Testis (tissue), 3 donors: Measurements from ENCODE around the gene HSD3B2. TPM values are rescaled to one million over a fixed set of nuclear protein-coding genes. Genes with fewer than 3 reads are reported as not detected.

Experiments
- DNase-seq: peaks from one replicate; pipeline ENCODE4 v3.0.0-alpha.2; 2019
- H3K27ac ChIP-seq, 2 donors: fragments of 200-600 bp; sonication (generic); one replicate each; pipeline ENCODE4 v1.5.1; 2019
- H3K27me3 ChIP-seq: fragments of 200-600 bp; sonication (generic); one replicate; pipeline ENCODE4 v1.5.1; 2019
- H3K36me3 ChIP-seq: fragments of 200-600 bp; sonication (generic); one replicate; pipeline ENCODE4 v1.5.1; 2017; ENCODE audit warnings: low read depth; ENCODE audit errors: missing control alignments
- H3K4me1 ChIP-seq: fragments of 200-600 bp; sonication (generic); one replicate; pipeline ENCODE4 v1.5.1; 2019
- H3K4me3 ChIP-seq, 2 donors: fragments of 200-600 bp; sonication (generic); one replicate each; pipeline ENCODE4 v1.5.1; 2017 to 2019
- H3K9me3 ChIP-seq: fragments of 200-600 bp; sonication (generic); one replicate; pipeline ENCODE4 v1.5.1; 2017
- POLR2A ChIP-seq: fragments of 450-650 bp; IDR thresholded peaks from one replicate; pipeline ENCODE4 v1.6.1; 2017; ENCODE audit warnings: antibody characterized with exemption, mild to moderate bottlenecking, moderate library complexity
- WGBS, 2 donors: methylation state at CpG; one replicate each; pipeline ENCODE4 v1.1.5; 2018; 5-methylcytosine and 5-hydroxymethylcytosine counted together
- intact Hi-C: fragments of 100-400 bp; cut with DNase I; formaldehyde crosslinking; loops from one replicate; pipeline ENCODE4 v1.15.1; 2023; ENCODE audit warnings: low total_unique reads
- polyA plus RNA-seq: library from polyadenylated mRNA; stranded (reverse); fragments of 350-450 nt; fragmentation: Illumina TruSeq; extraction: RNeasy Lipid Tissue Mini Kit (QIAGEN cat#74804); gene quantifications from one replicate; pipeline ENCODE4 v1.2.3, GENCODE V29; 2014; ENCODE audit warnings: low read depth, low replicate concordance; ENCODE audit not compliant: insufficient read depth
- total RNA-seq, 2 donors: library from RNA; depleted of rRNA; stranded (reverse); fragments of >200 nt; gene quantifications; one replicate each; pipeline ENCODE4 v1.2.3, GENCODE V29; 2016
- TF ChIP-seq, protein P1 (sequence below), 3 experiments: fragments of 450-650 bp in 2 of 3; fragments of 200-600 bp in 1 of 3; sonication (generic) in 1 of 3; IDR thresholded peaks; one replicate each; pipeline ENCODE4 v1.5.1; 2016 to 2019; ENCODE audit warnings: antibody characterized with exemption in 3 of 3, mild to moderate bottlenecking in 2 of 3, moderate library complexity in 1 of 3

HSD3B2 gene
- total and polyA plus RNA-seq, 3 donors from 2014 or later = 0.19 to 3.1 (median 0.63) TPM

DNA sequence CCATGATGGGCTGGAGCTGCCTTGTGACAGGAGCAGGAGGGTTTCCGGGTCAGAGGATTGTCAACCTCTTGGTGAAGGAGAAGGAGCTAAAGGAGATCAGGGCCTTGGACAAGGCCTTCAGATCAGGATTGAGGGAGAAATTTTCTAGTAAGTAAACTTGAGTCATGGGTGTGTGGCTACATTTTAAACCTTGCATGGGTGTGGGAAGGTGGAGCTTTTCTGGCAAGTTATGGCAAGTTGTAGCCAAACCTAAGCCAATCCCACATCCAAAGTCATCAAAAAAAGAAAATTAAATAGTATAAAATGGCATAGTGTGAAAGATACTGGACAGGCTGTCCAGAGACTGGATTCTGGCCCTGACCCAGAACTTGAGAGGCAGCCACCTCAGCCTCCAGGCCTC is 52.3 kb downstream of the HSD3B2 start:
- Histone ChIP-seq H3K27ac (no peak overlapping the region), H3K27me3 (no peaks in the 10 kb centered on the region), H3K9me3 (no peaks in the 10 kb centered on the region), H3K4me1 (no peaks in the 10 kb centered on the region), H3K36me3 (no peaks in the 10 kb centered on the region), H3K4me3 (no peak overlapping the region)
- WGBS, 2 donors = 85 to 93% methylated on average over 1 of the region's 1 CpG
- TF ChIP-seq, protein P1, sequence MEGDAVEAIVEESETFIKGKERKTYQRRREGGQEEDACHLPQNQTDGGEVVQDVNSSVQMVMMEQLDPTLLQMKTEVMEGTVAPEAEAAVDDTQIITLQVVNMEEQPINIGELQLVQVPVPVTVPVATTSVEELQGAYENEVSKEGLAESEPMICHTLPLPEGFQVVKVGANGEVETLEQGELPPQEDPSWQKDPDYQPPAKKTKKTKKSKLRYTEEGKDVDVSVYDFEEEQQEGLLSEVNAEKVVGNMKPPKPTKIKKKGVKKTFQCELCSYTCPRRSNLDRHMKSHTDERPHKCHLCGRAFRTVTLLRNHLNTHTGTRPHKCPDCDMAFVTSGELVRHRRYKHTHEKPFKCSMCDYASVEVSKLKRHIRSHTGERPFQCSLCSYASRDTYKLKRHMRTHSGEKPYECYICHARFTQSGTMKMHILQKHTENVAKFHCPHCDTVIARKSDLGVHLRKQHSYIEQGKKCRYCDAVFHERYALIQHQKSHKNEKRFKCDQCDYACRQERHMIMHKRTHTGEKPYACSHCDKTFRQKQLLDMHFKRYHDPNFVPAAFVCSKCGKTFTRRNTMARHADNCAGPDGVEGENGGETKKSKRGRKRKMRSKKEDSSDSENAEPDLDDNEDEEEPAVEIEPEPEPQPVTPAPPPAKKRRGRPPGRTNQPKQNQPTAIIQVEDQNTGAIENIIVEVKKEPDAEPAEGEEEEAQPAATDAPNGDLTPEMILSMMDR (IDR thresholded peaks at IDR 0.05) = no peak
- TF ChIP-seq POLR2A = no peak
- intact Hi-C loops = no loop called here
- no peak for DNase-seq

DNA sequence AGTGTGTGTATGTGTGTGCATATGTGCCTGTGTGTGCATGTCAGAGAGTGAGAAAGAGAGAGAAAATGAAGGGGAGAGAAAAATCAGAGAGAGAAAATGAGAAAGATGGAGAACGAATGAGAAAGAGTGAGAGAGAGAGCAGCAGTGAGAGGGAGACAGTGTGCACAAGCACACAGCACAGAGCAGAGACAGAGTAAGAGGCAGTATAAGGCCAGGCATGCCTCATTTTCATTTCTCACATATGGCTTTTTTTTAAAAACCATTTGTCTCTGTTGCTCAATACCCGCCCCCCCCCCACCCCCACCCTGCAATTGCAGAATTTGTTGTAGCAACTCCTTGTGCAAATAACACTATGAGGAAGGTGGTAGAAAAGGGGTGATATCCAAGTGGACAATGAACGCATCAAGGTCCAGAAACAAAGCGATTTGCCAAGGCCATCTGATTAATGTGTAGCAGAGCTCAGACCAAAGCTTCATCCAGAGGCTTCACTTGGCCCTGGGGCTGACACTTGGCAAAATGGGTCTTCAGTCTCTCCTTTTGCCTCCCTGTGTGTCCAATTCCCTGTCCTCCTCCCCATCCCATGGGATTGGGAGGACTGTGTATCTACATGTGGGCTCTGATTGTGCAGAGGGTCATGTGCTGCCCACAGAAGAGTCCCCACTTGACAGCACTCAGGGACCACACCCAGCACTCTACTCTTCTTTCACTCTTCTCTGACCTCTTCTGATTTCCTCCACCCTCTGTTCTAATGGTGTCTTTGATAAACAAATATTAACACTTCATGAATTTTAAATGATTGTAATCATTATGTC is 53.1 kb downstream of the HSD3B2 start:
- no peak for DNase-seq
- Histone ChIP-seq H3K9me3 (no peaks in the 10 kb centered on the region), H3K36me3 (no peaks in the 10 kb centered on the region), H3K27me3 (no peaks in the 10 kb centered on the region), H3K27ac (no peak overlapping the region), H3K4me1 (no peaks in the 10 kb centered on the region), H3K4me3 (no peak overlapping the region)
- WGBS, 2 donors = 44 to 68% methylated on average over 4 of the region's 4 CpGs
- intact Hi-C loops = no loop called here
- no peak for TF ChIP-seq POLR2A
- TF ChIP-seq, protein P1 (IDR thresholded peaks at IDR 0.05) = no peak

DNA sequence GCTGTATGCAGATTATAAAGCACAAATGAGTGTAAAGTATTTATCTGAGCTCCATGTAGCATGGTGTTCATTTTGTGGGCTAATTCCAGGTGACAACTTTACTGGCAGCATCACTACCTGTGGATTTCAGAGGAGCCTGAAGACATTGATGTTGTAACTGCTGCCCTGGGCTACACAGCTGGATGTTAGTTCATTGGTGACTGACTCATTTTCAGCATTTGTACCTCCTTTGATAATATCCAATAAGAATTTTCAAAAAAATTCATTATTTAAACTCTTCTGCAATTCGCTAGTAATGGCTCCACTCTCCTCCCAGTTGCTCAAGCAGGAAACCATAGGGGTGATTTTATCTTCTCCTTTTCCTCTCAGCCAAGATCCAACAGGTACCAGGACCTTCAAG is 54.8 kb downstream of the HSD3B2 start:
- TF ChIP-seq, protein P1 (IDR thresholded peaks at IDR 0.05) = no peak
- TF ChIP-seq POLR2A = no peak
- 86 to 88% methylated on average over 1 of the region's 1 CpG for WGBS, 2 donors
- Histone ChIP-seq H3K4me1 (no peaks in the 10 kb centered on the region), H3K4me3 (no peak overlapping the region), H3K27ac (no peak overlapping the region), H3K36me3 (no peaks in the 10 kb centered on the region), H3K9me3 (no peaks in the 10 kb centered on the region), H3K27me3 (no peaks in the 10 kb centered on the region)
- DNase-seq = no peak
- intact Hi-C loops = no loop called here

DNA sequence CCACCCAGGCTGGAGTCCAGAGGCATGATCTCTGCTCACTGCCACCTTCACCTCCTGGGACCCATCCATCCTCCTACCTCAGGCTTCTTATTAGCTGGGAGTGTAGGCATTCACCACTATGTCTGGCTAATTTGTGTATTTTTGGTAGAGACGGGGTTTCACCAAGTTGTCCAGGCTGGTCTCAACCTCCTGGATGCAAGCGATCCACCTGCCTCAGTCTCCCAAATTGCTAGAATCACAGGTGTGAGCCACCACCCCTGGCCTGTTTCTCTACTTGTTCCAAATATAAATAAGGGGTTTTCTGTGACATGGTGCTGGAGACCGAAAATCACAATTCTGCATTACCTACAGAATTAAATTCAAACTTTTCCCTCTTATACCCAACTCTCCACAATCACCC is 55.4 kb downstream of the HSD3B2 start:
- Histone ChIP-seq H3K4me3 (no peak overlapping the region), H3K9me3 (no peaks in the 10 kb centered on the region), H3K36me3 (no peaks in the 10 kb centered on the region), H3K27ac (no peak overlapping the region), H3K4me1 (no peaks in the 10 kb centered on the region), H3K27me3 (no peaks in the 10 kb centered on the region)
- WGBS, 2 donors = 89% methylated on average over 3 of the region's 3 CpGs
- TF ChIP-seq POLR2A = no peak
- TF ChIP-seq, protein P1 (IDR thresholded peaks at IDR 0.05) = no peak
- intact Hi-C loops = no loop called here
- no peak for DNase-seq

DNA sequence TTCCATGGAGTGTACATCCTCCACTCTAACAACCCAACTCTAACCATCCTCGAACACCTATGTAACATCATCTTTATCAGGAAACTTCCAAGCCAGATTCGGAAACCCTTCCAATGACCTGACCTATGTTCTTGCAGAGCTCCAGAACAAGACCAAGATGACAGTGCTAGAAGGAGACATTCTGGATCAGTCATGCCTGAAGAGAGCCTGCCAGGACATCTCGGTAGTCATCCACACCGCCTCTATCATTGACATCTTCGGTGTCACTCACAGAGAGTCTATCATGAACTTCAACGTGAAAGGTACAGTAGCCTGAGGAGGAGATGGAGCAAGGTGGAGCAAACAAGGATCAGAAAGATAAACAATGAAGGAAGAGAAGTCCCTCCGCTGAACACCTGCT is 56.0 kb downstream of the HSD3B2 start:
- Histone ChIP-seq H3K27ac (no peak overlapping the region), H3K27me3 (no peaks in the 10 kb centered on the region), H3K4me1 (no peaks in the 10 kb centered on the region), H3K9me3 (no peaks in the 10 kb centered on the region), H3K36me3 (no peaks in the 10 kb centered on the region), H3K4me3 (no peak overlapping the region)
- DNase-seq = no peak
- TF ChIP-seq, protein P1 (IDR thresholded peaks at IDR 0.05) = no peak
- no peak for TF ChIP-seq POLR2A
- WGBS, 2 donors = 84 to 96% methylated on average over 7 of the region's 7 CpGs
- intact Hi-C loops = no loop called here
